ENCODE data around the gene NIM1K. TPM values are rescaled to one million over a fixed set of nuclear protein-coding genes. Genes with fewer than 3 reads are reported as not detected.

The NIM1K gene
- total and polyA plus RNA-seq, 4 donors: 1.0 to 4.2 (median 3.1) TPM; not detected in 1

DNA sequence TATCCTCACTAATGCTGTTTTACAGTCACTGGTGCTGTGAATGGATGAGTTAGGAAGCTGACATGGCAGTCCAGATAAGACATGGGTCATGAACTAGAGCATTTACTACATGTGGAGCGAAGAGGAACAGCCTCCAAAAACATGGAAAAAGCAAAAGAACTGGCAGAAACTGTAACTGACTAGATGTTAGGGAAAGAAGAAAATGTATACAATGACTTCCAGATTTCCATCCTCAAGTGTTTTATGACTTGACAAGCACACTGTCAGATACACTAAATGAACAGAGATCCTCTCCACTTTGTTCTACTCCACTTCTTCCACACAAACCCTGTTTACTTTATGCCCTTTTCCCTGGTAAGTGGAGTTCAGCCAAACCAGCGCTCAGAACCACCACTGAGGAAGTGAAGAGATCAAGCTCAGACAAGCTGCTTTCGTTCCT, 109.6 kb downstream of the NIM1K start:
- no peaks in the 10 kb centered on the region for H3K27me3 ChIP-seq (ENCODE audit: control insufficient read depth in 3 of 3, insufficient read depth in 3 of 3, low read length in 2 of 3)
- ATAC-seq (ENCODE audit: insufficient read depth, low FRiP score) (no peak), DNase-seq (peak in 2 of 3 donors; percentile 15 to 32)
- peaks cover 4 to 18% (median 13%) of the 10 kb centered on the region in 4 donors for H3K36me3 ChIP-seq (ENCODE audit: control insufficient read depth in 4 of 4, insufficient read depth in 4 of 4, low read length in 4 of 4)
- no peak overlapping the region for H3K27ac ChIP-seq (ENCODE audit: low read depth in 1 of 2, low read length in 1 of 2)
- 56 to 74% methylated on average over 3 of the region's 3 CpGs for WGBS, 2 donors
- H3K4me1 ChIP-seq (ENCODE audit: control insufficient read depth in 5 of 5, insufficient read depth in 5 of 5, low read length in 5 of 5): peaks cover 0 to 18% (median 0%) of the 10 kb centered on the region in 5 donors
- H3K9ac ChIP-seq (ENCODE audit: insufficient read depth in 1 of 2, low read length in 2 of 2): no peak overlapping the region
- H3K9me3 ChIP-seq (ENCODE audit: control insufficient read depth in 4 of 4, insufficient read depth in 3 of 4, low read length in 3 of 4): no peaks in the 10 kb centered on the region
- TF ChIP-seq, protein P1, sequence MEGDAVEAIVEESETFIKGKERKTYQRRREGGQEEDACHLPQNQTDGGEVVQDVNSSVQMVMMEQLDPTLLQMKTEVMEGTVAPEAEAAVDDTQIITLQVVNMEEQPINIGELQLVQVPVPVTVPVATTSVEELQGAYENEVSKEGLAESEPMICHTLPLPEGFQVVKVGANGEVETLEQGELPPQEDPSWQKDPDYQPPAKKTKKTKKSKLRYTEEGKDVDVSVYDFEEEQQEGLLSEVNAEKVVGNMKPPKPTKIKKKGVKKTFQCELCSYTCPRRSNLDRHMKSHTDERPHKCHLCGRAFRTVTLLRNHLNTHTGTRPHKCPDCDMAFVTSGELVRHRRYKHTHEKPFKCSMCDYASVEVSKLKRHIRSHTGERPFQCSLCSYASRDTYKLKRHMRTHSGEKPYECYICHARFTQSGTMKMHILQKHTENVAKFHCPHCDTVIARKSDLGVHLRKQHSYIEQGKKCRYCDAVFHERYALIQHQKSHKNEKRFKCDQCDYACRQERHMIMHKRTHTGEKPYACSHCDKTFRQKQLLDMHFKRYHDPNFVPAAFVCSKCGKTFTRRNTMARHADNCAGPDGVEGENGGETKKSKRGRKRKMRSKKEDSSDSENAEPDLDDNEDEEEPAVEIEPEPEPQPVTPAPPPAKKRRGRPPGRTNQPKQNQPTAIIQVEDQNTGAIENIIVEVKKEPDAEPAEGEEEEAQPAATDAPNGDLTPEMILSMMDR (IDR thresholded peaks at IDR 0.05; ENCODE audit: control extremely low read depth, extremely low read depth): no peak
- H3K4me3 ChIP-seq: no peak overlapping the region

DNA sequence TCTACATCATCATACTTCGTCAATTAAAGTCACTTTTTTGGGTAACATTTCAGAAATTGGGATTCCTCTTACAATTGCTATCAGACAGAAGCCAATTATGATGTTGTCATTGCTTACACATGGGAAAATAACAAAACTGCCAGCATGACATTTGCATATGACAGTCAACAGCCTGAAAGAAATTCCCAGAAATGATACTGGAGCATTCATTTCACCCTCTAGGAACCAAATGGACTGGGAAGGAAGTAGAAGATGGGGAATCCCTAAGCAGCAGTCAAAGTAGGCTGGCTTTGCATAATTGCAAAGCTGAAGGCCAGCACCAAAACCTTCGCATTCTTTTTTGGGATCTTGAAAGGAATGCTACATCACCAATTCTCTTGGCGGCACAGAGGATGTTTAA, 110.5 kb downstream of the NIM1K start:
- ATAC-seq (ENCODE audit: insufficient read depth, low FRiP score) (no peak), DNase-seq (no peak)
- 92 to 96% methylated on average over 3 of the region's 3 CpGs for whole genome bisulfite sequencing, 2 donors
- Histone ChIP-seq H3K4me1 (ENCODE audit: control insufficient read depth in 5 of 5, insufficient read depth in 5 of 5, low read length in 5 of 5) (peaks cover 0 to 18% (median 0%) of the 10 kb centered on the region in 5 donors), H3K27me3 (ENCODE audit: control insufficient read depth in 3 of 3, insufficient read depth in 3 of 3, low read length in 2 of 3) (no peaks in the 10 kb centered on the region), H3K9me3 (ENCODE audit: control insufficient read depth in 4 of 4, insufficient read depth in 3 of 4, low read length in 3 of 4) (no peaks in the 10 kb centered on the region), H3K36me3 (ENCODE audit: control insufficient read depth in 4 of 4, insufficient read depth in 4 of 4, low read length in 4 of 4) (peaks cover 2 to 11% (median 5%) of the 10 kb centered on the region in 4 donors), H3K4me3 (no peak overlapping the region), H3K27ac (ENCODE audit: low read depth in 1 of 2, low read length in 1 of 2) (no peak overlapping the region), H3K9ac (ENCODE audit: insufficient read depth in 1 of 2, low read length in 2 of 2) (no peak overlapping the region)
- TF ChIP-seq, protein P1 (IDR thresholded peaks at IDR 0.05; ENCODE audit: control extremely low read depth, extremely low read depth): no peak

DNA sequence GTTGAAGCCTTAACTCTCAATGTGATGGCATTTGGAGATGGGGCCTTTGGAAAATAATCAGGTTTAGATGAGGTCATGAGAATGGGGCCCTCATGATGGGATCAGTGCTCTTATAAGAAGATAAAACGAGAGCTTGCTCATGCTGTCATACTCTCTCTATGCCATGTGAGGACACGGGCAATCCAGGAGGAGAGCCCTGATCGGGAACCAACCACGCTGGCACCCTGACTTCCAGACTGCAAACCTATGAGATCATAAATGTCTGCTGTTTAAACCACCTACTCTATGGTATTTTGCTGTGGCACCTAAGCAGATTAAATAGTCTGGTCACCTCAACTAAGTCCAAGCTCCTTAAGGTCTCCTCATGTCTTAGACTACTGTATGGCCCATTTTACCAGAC, 111.2 kb downstream of the NIM1K start:
- no peak overlapping the region for H3K27ac ChIP-seq (ENCODE audit: low read depth in 1 of 2, low read length in 1 of 2)
- H3K4me3 ChIP-seq: no peak overlapping the region
- DNase-seq (no peak), ATAC-seq (ENCODE audit: insufficient read depth, low FRiP score) (no peak)
- TF ChIP-seq, protein P1 (IDR thresholded peaks at IDR 0.05; ENCODE audit: control extremely low read depth, extremely low read depth): no peak
- peaks cover 0 to 18% (median 0%) of the 10 kb centered on the region in 5 donors for H3K4me1 ChIP-seq (ENCODE audit: control insufficient read depth in 5 of 5, insufficient read depth in 5 of 5, low read length in 5 of 5)
- no peaks in the 10 kb centered on the region for H3K9me3 ChIP-seq (ENCODE audit: control insufficient read depth in 4 of 4, insufficient read depth in 3 of 4, low read length in 3 of 4)
- no peaks in the 10 kb centered on the region for H3K27me3 ChIP-seq (ENCODE audit: control insufficient read depth in 3 of 3, insufficient read depth in 3 of 3, low read length in 2 of 3)
- peaks cover 0 to 6% (median 4%) of the 10 kb centered on the region in 4 donors for H3K36me3 ChIP-seq (ENCODE audit: control insufficient read depth in 4 of 4, insufficient read depth in 4 of 4, low read length in 4 of 4)
- H3K9ac ChIP-seq (ENCODE audit: insufficient read depth in 1 of 2, low read length in 2 of 2): no peak overlapping the region
- WGBS, 2 donors: 90 to 95% methylated on average over 4 of the region's 4 CpGs

DNA sequence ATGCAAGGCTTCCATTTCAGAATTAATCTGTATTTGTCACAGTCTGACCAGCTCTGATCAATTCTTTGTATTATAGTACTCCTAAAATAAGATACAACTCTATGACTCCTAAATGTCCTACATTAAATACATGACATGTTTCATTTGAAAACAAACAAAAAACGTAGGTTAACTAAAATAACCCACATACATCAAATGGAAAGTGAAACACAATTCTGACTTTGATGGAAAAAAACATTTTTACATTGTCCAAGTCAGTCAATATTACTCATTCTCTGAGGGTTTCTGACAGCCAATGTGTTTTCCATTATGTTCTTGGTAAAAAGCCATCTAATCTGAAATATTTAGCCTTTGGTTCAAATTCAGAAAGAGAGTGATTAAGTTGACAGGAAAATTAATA, 112.5 kb downstream of the NIM1K start:
- Histone ChIP-seq H3K4me1 (ENCODE audit: control insufficient read depth in 5 of 5, insufficient read depth in 5 of 5, low read length in 5 of 5) (peaks cover 0 to 21% (median under 1%) of the 10 kb centered on the region in 5 donors), H3K4me3 (no peak overlapping the region), H3K27me3 (ENCODE audit: control insufficient read depth in 3 of 3, insufficient read depth in 3 of 3, low read length in 2 of 3) (no peaks in the 10 kb centered on the region), H3K9ac (ENCODE audit: insufficient read depth in 1 of 2, low read length in 2 of 2) (no peak overlapping the region), H3K9me3 (ENCODE audit: control insufficient read depth in 4 of 4, insufficient read depth in 3 of 4, low read length in 3 of 4) (no peaks in the 10 kb centered on the region), H3K27ac (ENCODE audit: low read depth in 1 of 2, low read length in 1 of 2) (no peak overlapping the region), H3K36me3 (ENCODE audit: control insufficient read depth in 4 of 4, insufficient read depth in 4 of 4, low read length in 4 of 4) (no peaks in the 10 kb centered on the region)
- TF ChIP-seq, protein P1 (IDR thresholded peaks at IDR 0.05; ENCODE audit: control extremely low read depth, extremely low read depth): no peak
- WGBS, 2 donors: 36 to 60% methylated on average over 1 of the region's 1 CpG
- ATAC-seq (ENCODE audit: insufficient read depth, low FRiP score): no peak
- DNase-seq: no peak
